Lung (tissue), 12 donors: Measurements from ENCODE around the gene COL4A2. TPM values are rescaled to one million over a fixed set of nuclear protein-coding genes. Genes with fewer than 3 reads are reported as not detected.

ENCODE experiments used
- ATAC-seq: fragments of 200-7000 bp; cut with Tn5 transposase; one replicate; pipeline ENCODE4 v1.9.1; 2020; ENCODE audit warnings: moderate number of reproducible peaks; ENCODE audit not compliant: insufficient read depth, low FRiP score
- DNase-seq, 3 donors: peaks; one replicate each; pipeline ENCODE4 v3.0.0-alpha.2; 2013 to 2017
- H3K27ac ChIP-seq, 2 donors: one replicate each; pipeline ENCODE4 v1.5.1; 2013; ENCODE audit warnings: mild to moderate bottlenecking in 2 of 2, moderate library complexity in 2 of 2, control low read depth in 1 of 2, inconsistent platforms in 1 of 2, low read depth in 1 of 2, low read length in 1 of 2
- H3K27me3 ChIP-seq, 3 donors: one replicate each; pipeline ENCODE4 v1.5.1; 2013; ENCODE audit warnings: low read length in 2 of 3; ENCODE audit not compliant: control insufficient read depth in 3 of 3, insufficient read depth in 3 of 3
- H3K36me3 ChIP-seq, 4 donors: one replicate each; pipeline ENCODE4 v1.5.1; 2013; ENCODE audit warnings: low read length in 4 of 4, mild to moderate bottlenecking in 1 of 4, moderate library complexity in 1 of 4; ENCODE audit not compliant: control insufficient read depth in 4 of 4, insufficient read depth in 4 of 4
- H3K4me1 ChIP-seq, 5 donors: one replicate each; pipeline ENCODE4 v1.5.1; 2013; ENCODE audit warnings: low read length in 5 of 5, mild to moderate bottlenecking in 2 of 5, moderate library complexity in 1 of 5; ENCODE audit not compliant: control insufficient read depth in 5 of 5, insufficient read depth in 5 of 5
- H3K4me3 ChIP-seq: one replicate; pipeline ENCODE4 v1.5.1; 2013; ENCODE audit warnings: mild to moderate bottlenecking, control low read depth, moderate library complexity
- H3K9ac ChIP-seq, 2 donors: one replicate each; pipeline ENCODE4 v1.5.1; 2013; ENCODE audit warnings: low read length in 2 of 2, control low read depth in 1 of 2; ENCODE audit not compliant: insufficient read depth in 1 of 2
- H3K9me3 ChIP-seq, 4 donors: one replicate each; pipeline ENCODE4 v1.5.1; 2013; ENCODE audit warnings: low read length in 3 of 4, mild to moderate bottlenecking in 1 of 4, moderate library complexity in 1 of 4; ENCODE audit not compliant: control insufficient read depth in 4 of 4, insufficient read depth in 3 of 4
- CTCF ChIP-seq: IDR thresholded peaks from 2 replicates; pipeline ENCODE4 v1.5.1; 2012; ENCODE audit warnings: mild to moderate bottlenecking; ENCODE audit errors: control extremely low read depth, extremely low read depth
- WGBS, 2 donors: extraction: QIAGEN DNeasy Blood & Tissue Kit; methylation state at CpG; one replicate each; pipeline ENCODE4 v1.1.7; 2013; 5-methylcytosine and 5-hydroxymethylcytosine counted together
- polyA plus RNA-seq, 2 donors: library from polyadenylated mRNA; stranded (reverse); fragments of 200-250 nt; gene quantifications; one replicate each; pipeline ENCODE4 v1.2.1, GENCODE V29; 2013
- total RNA-seq, 2 donors: library from RNA; depleted of rRNA in 1 of 2; stranded (reverse); fragments of >200 nt in 1 of 2; gene quantifications; one replicate each; pipeline ENCODE4 v1.2.1, GENCODE V29; 2014 to 2021
- donor health status: control.
- donor health status: control.
- donor health status: Bipolar disorder and iron deficiency.
- donor health status: healthy.
- donor health status: DM: yes; HTN: yes; CAD: no.

COL4A2 gene
- total and polyA plus RNA-seq, 4 donors, result 169 to 627 (median 339) TPM

DNA sequence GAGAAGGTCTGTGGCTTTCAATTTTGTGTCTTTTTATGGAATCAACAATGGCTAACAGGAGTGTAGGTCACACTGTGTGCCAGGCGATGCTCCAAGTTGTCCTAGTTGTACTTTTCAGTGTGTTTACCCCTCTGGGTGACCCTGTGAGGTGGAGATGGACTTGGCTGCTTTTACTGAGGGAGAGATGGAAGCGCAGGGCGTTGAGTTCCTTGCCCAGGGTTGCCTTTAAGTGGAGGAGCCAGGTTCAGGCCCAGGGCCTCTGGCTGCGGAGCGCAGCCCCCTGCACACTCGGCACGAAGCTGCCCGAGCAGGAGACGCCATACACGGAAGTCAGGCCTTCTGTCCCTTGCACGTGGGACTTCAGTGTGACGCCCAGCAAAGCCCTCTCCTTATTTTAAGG is 141.6 kb downstream of the COL4A2 start:
- 88 to 92% methylated on average over 12 of the region's 12 CpGs for WGBS, 2 donors
- peaks cover 16 to 27% (median 22%) of the 10 kb centered on the region in 4 donors for H3K36me3 ChIP-seq
- H3K4me3 ChIP-seq, result no peak overlapping the region
- H3K27ac ChIP-seq, result no peak overlapping the region
- TF ChIP-seq CTCF, result no peak
- no peaks in the 10 kb centered on the region for H3K9me3 ChIP-seq
- DNase-seq (no peak), ATAC-seq (no peak)
- H3K9ac ChIP-seq, result no peak overlapping the region
- no peaks in the 10 kb centered on the region for H3K4me1 ChIP-seq
- no peaks in the 10 kb centered on the region for H3K27me3 ChIP-seq

GRCh38 chr13:110449219-110450015 is 142.3 kb downstream of the COL4A2 start:
- DNase-seq, result no peak
- Histone ChIP-seq H3K4me3 (no peak overlapping the region), H3K9ac (no peak overlapping the region), H3K27ac (no peak overlapping the region), H3K9me3 (no peaks in the 10 kb centered on the region), H3K36me3 (peaks cover 16 to 27% (median 22%) of the 10 kb centered on the region in 4 donors), H3K4me1 (no peaks in the 10 kb centered on the region), H3K27me3 (no peaks in the 10 kb centered on the region)
- no peak for TF ChIP-seq CTCF
- ATAC-seq, result no peak
- 80 to 82% methylated on average over 19 of the region's 19 CpGs for WGBS, 2 donors

DNA sequence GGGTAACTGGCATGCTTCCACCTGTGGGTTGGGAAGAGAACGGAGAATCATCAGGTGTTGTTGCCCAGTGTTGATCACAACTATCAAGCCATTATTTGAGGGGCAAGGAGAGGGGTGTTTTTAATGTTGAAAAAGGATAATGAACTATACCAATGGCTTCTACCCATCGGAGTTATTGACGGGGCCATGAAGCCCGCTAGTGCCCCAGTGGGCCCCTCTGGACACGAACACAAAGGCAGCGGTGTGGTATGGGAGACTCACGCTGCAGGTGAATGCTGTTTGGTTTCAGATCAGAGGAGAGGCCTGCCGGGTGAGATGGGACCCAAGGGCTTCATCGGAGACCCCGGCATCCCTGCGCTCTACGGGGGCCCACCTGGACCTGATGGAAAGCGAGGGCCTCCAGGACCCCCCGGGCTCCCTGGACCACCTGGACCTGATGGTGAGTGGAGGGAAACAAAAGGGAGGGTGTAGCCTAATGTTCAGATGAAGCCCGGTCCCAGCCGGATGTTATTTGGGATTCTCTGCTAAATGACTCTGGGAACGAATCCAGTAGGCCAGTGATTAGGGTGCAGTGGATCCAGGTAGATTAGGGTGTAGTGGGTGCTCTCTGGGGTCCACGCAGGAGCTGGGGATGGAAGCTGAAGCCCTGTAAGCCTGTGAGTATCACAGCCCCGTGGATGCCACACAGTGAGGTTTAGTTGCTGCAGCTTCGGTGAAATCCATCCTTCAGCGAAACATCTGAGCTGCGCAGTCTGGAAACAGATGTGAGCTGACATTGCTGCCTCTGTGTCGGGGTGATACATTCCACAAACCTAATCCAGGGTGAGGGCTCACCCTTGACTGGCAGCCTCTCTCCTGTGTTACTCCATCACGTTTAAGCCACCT is 143.2 kb downstream of the COL4A2 start:
- no peaks in the 10 kb centered on the region for H3K27me3 ChIP-seq
- 92 to 94% methylated on average over 24 of the region's 24 CpGs for WGBS, 2 donors

More for the DNA sequence above, 143.2 kb downstream of the COL4A2 start:
- ATAC-seq (no peak), DNase-seq (no peak)
- no peak for TF ChIP-seq CTCF
- Histone ChIP-seq H3K4me1 (no peaks in the 10 kb centered on the region), H3K9ac (no peak overlapping the region), H3K36me3 (peaks cover 14 to 32% (median 21%) of the 10 kb centered on the region in 4 donors), H3K9me3 (no peaks in the 10 kb centered on the region), H3K27ac (no peak overlapping the region), H3K4me3 (no peak overlapping the region)
